ENCODE data around the gene SCO1. TPM values are rescaled to one million over a fixed set of nuclear protein-coding genes. Genes with fewer than 3 reads are reported as not detected.

The SCO1 gene
- total RNA-seq, 6 experiments from 2014 or later: 30.7 to 41.4 (median 33.5) TPM

DNA sequence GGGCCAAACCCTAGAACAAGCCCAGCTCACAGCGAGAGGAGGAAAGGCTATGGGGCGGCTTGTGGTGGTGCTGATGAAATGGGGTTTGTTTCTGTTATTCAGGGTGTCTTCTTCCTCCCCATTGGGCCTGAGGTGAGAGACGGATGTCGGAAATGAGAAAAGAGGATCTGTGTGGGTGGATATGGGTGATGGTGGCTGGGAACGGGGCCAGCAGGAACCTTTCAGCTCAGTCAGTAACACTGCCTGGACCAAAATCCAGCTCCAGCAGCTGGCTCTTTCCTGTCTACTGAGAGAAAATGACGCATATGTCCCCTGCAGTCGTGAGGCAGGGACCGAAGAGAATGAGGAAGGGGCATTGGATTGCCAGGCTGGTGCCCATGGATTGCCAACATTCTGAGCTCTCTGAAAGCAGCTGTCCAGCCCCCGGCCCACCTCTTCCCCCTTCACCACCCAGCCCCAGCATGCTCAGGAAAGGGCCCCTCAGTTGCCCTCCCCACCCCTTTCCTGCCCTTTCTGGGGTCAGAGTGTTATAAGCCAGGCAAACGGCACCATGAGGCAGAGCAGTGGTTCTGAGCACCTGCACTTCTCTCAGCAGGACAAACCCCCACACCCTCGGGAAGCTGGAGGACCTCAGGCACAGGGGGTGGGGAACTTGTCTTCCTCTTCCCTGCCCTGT is 44.2 kb downstream of the SCO1 start:
- TF ChIP-seq, protein P1, sequence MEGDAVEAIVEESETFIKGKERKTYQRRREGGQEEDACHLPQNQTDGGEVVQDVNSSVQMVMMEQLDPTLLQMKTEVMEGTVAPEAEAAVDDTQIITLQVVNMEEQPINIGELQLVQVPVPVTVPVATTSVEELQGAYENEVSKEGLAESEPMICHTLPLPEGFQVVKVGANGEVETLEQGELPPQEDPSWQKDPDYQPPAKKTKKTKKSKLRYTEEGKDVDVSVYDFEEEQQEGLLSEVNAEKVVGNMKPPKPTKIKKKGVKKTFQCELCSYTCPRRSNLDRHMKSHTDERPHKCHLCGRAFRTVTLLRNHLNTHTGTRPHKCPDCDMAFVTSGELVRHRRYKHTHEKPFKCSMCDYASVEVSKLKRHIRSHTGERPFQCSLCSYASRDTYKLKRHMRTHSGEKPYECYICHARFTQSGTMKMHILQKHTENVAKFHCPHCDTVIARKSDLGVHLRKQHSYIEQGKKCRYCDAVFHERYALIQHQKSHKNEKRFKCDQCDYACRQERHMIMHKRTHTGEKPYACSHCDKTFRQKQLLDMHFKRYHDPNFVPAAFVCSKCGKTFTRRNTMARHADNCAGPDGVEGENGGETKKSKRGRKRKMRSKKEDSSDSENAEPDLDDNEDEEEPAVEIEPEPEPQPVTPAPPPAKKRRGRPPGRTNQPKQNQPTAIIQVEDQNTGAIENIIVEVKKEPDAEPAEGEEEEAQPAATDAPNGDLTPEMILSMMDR (IDR thresholded peaks at IDR 0.05): no peak
- Mint-ChIP-seq H3K4me1 (ENCODE audit: low read depth) (peaks cover 15% of the 10 kb centered on the region), H3K36me3 (ENCODE audit: low read depth) (no peaks in the 10 kb centered on the region), H3K27me3 (ENCODE audit: insufficient read depth) (peaks cover 1% of the 10 kb centered on the region; the same call in 1 of the 2 replicates), H3K4me3 (no peak overlapping the region), H3K27ac (no peak overlapping the region), H3K9me3 (no peaks in the 10 kb centered on the region)
- DNase-seq: no peak

DNA sequence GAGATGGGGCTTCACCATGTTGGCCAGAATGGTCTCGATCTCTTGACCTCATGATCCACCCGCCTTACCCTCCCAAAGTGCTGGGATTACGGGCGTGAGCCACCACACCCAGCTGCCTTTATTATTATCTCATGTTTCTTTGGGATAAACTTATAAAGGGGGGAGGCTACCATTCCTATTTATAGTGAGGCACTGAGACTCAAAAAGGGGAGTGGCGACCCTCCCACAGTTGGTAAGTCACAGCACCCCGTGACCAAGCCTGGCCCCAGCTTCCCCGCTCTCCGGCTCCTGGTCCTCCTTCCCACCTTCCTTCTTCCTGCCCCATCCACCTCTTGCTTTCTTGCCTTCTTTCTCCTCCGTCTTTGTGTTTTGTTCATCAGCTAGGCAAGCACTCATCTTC is 45.4 kb downstream of the SCO1 start:
- H3K4me1 Mint-ChIP-seq (ENCODE audit: low read depth): peaks cover 17% of the 10 kb centered on the region
- no peak for DNase-seq
- peaks cover 1% of the 10 kb centered on the region; the same call in 1 of the 2 replicates for H3K27me3 Mint-ChIP-seq (ENCODE audit: insufficient read depth)
- H3K4me3 Mint-ChIP-seq: no peak overlapping the region
- H3K9me3 Mint-ChIP-seq: no peaks in the 10 kb centered on the region
- TF ChIP-seq, protein P1 (IDR thresholded peaks at IDR 0.05): no peak
- H3K27ac Mint-ChIP-seq: no peak overlapping the region
- H3K36me3 Mint-ChIP-seq (ENCODE audit: low read depth): no peaks in the 10 kb centered on the region

DNA sequence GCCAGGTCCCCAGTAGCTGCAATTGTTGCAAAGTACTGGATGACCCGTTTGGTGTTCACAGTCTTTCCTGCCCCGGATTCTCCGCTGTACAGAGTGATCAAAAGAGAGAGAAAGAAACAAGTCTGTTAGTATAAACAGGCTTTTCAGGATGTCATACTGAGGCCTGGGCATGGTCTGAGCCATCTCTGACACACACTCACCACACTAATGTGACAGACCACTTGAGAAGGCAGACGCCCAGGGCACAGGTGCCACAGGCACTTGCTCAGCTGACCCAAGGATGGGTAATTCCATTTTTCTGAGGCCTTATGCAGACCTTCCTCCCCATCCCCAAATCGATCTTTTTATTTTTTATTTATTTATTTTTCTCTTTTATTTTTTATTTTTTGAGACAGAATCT is 47.7 kb downstream of the SCO1 start:
- Mint-ChIP-seq H3K27ac (no peak overlapping the region), H3K4me1 (ENCODE audit: low read depth) (peaks cover 17% of the 10 kb centered on the region), H3K27me3 (ENCODE audit: insufficient read depth) (peaks cover 1% of the 10 kb centered on the region; the same call in 1 of the 2 replicates), H3K9me3 (no peaks in the 10 kb centered on the region), H3K4me3 (no peak overlapping the region), H3K36me3 (ENCODE audit: low read depth) (no peaks in the 10 kb centered on the region)
- TF ChIP-seq, protein P1 (IDR thresholded peaks at IDR 0.05): no peak
- DNase-seq: no peak

DNA sequence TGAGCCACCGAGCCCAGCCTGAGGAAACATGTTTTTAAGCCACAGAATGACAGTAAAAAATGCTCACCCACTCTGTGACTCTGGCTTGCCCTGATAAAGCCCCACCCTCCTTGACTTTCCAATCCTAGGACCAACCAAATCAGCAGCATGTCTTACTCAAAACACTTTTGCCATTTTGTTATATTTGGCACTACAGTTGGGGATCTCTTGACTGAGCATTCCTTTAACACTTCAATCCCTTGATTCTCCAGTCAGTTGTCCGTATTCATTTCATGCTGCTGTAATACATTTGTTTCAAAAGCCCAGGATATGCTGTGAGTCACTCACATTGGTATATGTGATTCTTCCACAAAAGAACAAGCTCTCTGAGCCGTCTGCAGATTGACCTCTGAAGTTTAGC is 48.4 kb downstream of the SCO1 start:
- Mint-ChIP-seq H3K4me3 (no peak overlapping the region), H3K9me3 (no peaks in the 10 kb centered on the region), H3K36me3 (ENCODE audit: low read depth) (no peaks in the 10 kb centered on the region), H3K4me1 (ENCODE audit: low read depth) (peaks cover 17% of the 10 kb centered on the region), H3K27me3 (ENCODE audit: insufficient read depth) (no peaks in the 10 kb centered on the region; the same call in 1 of the 2 replicates), H3K27ac (no peak overlapping the region)
- TF ChIP-seq, protein P1 (IDR thresholded peaks at IDR 0.05): no peak
- DNase-seq: peak; percentile 46

DNA sequence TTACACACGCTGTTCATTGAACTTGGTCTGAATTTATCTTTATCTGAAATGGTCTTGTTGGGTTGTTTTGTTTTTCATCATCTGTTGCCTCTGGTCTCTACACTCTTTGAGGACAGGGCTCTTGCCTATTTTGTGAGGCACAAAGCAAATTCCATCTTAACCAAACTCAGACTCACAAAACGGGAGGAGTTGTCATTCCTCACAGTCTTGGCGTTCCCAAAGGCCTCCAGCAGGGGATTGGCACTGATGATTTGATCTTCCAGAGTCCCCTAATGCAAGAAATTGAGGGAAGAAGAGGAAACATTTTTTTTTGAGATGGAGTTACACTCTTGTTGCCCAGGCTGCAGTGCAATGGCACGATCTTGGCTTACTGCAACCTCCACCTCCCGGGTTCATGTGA is 49.0 kb downstream of the SCO1 start:
- peaks cover 17% of the 10 kb centered on the region for H3K4me1 Mint-ChIP-seq (ENCODE audit: low read depth)

More for the DNA sequence above, 49.0 kb downstream of the SCO1 start:
- Mint-ChIP-seq H3K4me3 (no peak overlapping the region), H3K27me3 (ENCODE audit: insufficient read depth) (no peaks in the 10 kb centered on the region; the same call in 1 of the 2 replicates), H3K27ac (no peak overlapping the region), H3K36me3 (ENCODE audit: low read depth) (no peaks in the 10 kb centered on the region), H3K9me3 (no peaks in the 10 kb centered on the region)
- TF ChIP-seq, protein P1 (IDR thresholded peaks at IDR 0.05): peak; percentile 20; the same call in 1 of the 2 replicates
- DNase-seq: no peak
